Trophoblast cell (in vitro differentiated cells and primary cell): ENCODE data around the gene HLA-DPA1.

Experiments used
- DNase-seq, 2 donors: peaks; one replicate each; pipeline ENCODE4 v3.0.0-alpha.2; 2016
- H2AFZ ChIP-seq: 2 replicates; pipeline ENCODE4 v1.6.1; 2013; ENCODE audit warnings: low read length, moderate library complexity, mild to moderate bottlenecking; ENCODE audit not compliant: insufficient read depth, poor library complexity
- H2AK5ac ChIP-seq: 2 replicates; pipeline ENCODE4 v1.6.1; 2013; ENCODE audit warnings: mild to moderate bottlenecking, low read length
- H2BK120ac ChIP-seq: 2 replicates; pipeline ENCODE4 v1.6.1; 2013; ENCODE audit warnings: low read length, mild to moderate bottlenecking, moderate library complexity; ENCODE audit not compliant: insufficient read depth, poor library complexity
- H2BK12ac ChIP-seq: 2 replicates; pipeline ENCODE4 v1.6.1; 2013; ENCODE audit warnings: mild to moderate bottlenecking, low read length, moderate library complexity
- H2BK5ac ChIP-seq: 2 replicates; pipeline ENCODE4 v1.6.1; 2013; ENCODE audit warnings: low read length, low read depth, moderate library complexity, mild to moderate bottlenecking; ENCODE audit not compliant: poor library complexity
- H3K14ac ChIP-seq: 2 replicates; pipeline ENCODE4 v1.6.1; 2013; ENCODE audit warnings: mild to moderate bottlenecking, low read length
- H3K18ac ChIP-seq: 2 replicates; pipeline ENCODE4 v1.6.1; 2013; ENCODE audit warnings: mild to moderate bottlenecking, low read length
- H3K23ac ChIP-seq: 2 replicates; pipeline ENCODE4 v1.6.1; 2013; ENCODE audit warnings: low read length
- H3K27ac ChIP-seq: 2 replicates; pipeline ENCODE4 v1.5.1; 2013; ENCODE audit warnings: low read depth, mild to moderate bottlenecking, inconsistent platforms, low read length, moderate library complexity
- H3K27me3 ChIP-seq: 2 replicates; pipeline ENCODE4 v1.6.1; 2013; ENCODE audit warnings: inconsistent platforms, mild to moderate bottlenecking, low read length, moderate library complexity; ENCODE audit not compliant: insufficient read depth
- H3K36me3 ChIP-seq, 2 experiments: 1 replicate in 1 of 2; 2 replicates in 1 of 2; pipeline ENCODE4 v1.6.1; 2013; ENCODE audit warnings: low read length in 2 of 2, mild to moderate bottlenecking in 2 of 2, moderate library complexity in 1 of 2; ENCODE audit not compliant: insufficient read depth in 2 of 2, control insufficient read depth in 1 of 2
- H3K4ac ChIP-seq: 2 replicates; pipeline ENCODE4 v1.6.1; 2013; ENCODE audit warnings: low read depth, mild to moderate bottlenecking, low read length, moderate library complexity
- H3K4me1 ChIP-seq, 2 experiments: 1 replicate in 1 of 2; 2 replicates in 1 of 2; pipeline ENCODE4 v1.6.1; 2013; ENCODE audit warnings: low read length in 2 of 2, mild to moderate bottlenecking in 2 of 2, moderate library complexity in 1 of 2; ENCODE audit not compliant: insufficient read depth in 2 of 2, control insufficient read depth in 1 of 2
- H3K4me2 ChIP-seq: 2 replicates; pipeline ENCODE4 v1.6.1; 2013; ENCODE audit warnings: inconsistent platforms, mild to moderate bottlenecking, low read length, moderate library complexity
- H3K4me3 ChIP-seq: 2 replicates; pipeline ENCODE4 v1.5.1; 2013; ENCODE audit warnings: mild to moderate bottlenecking, low read depth, low read length, inconsistent platforms
- H3K79me1 ChIP-seq: one replicate; pipeline ENCODE4 v1.6.1; 2013; ENCODE audit warnings: low read length
- H3K79me2 ChIP-seq: 2 replicates; pipeline ENCODE4 v1.6.1; 2013; ENCODE audit warnings: low read length, mild to moderate bottlenecking; ENCODE audit not compliant: control insufficient read depth, insufficient read depth, poor library complexity
- H3K9ac ChIP-seq: 2 replicates; pipeline ENCODE4 v1.6.1; 2013; ENCODE audit warnings: mild to moderate bottlenecking, low read length
- H3K9me3 ChIP-seq: 2 replicates; pipeline ENCODE4 v1.6.1; 2013; ENCODE audit warnings: low read depth, mild to moderate bottlenecking, control low read depth, inconsistent platforms, low read length; ENCODE audit not compliant: insufficient read depth
- H4K12ac ChIP-seq: 2 replicates; pipeline ENCODE4 v1.6.1; 2013; ENCODE audit warnings: low read depth, mild to moderate bottlenecking, low read length, moderate library complexity
- H4K8ac ChIP-seq: 2 replicates; pipeline ENCODE4 v1.6.1; 2013; ENCODE audit warnings: low read depth, mild to moderate bottlenecking, low read length, moderate library complexity
- H4K91ac ChIP-seq: one replicate; pipeline ENCODE4 v1.6.1; 2013; ENCODE audit warnings: low read depth, mild to moderate bottlenecking, low read length, moderate library complexity
- WGBS: extraction: QIAGEN DNeasy Blood & Tissue Kit; methylation state at CpG from one replicate; pipeline ENCODE4 v1.1.7; 2013; ENCODE audit warnings: missing lambda C conversion rate; ENCODE audit not compliant: insufficient read length, insufficient coverage; ENCODE audit errors: extremely low coverage; 5-methylcytosine and 5-hydroxymethylcytosine counted together

Gene HLA-DPA1

DNA sequence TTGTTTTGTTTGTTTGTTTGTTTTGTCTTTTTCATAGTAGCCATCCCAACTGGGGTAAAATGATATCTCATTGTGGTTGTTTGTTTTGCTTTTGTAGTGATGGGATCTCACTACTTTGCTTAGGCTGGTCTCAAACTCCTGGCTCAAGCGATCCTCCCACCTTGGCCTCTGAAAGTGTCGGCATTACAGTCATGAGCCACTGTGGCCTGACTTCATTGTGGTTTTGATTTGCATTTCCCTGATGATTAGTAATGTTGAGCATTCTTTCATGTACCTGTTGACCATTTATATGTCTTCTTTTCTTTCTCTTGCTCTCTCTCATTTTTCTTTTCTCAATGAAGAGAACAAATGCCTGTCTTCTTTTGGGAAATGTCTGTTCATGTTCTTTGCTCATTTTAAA is 33.3 kb downstream of the HLA-DPA1 start:
- no peak overlapping the region for H3K4me2 ChIP-seq
- H2BK12ac ChIP-seq: no peak overlapping the region
- no peak overlapping the region for H3K4ac ChIP-seq
- no peaks in the 10 kb centered on the region for H3K27me3 ChIP-seq
- H2BK120ac ChIP-seq: no peak overlapping the region
- no peak overlapping the region for H4K12ac ChIP-seq
- H4K8ac ChIP-seq: no peak overlapping the region
- no peak overlapping the region for H2AK5ac ChIP-seq
- H3K23ac ChIP-seq: no peak overlapping the region
- DNase-seq: no peak
- H3K4me1 ChIP-seq: no peaks in the 10 kb centered on the region
- no CpG with 5 or more reads among the region's 2 CpGs for WGBS
- H3K14ac ChIP-seq: no peak overlapping the region
- no peaks in the 10 kb centered on the region for H3K79me2 ChIP-seq
- H3K79me1 ChIP-seq: no peaks in the 10 kb centered on the region
- no peak overlapping the region for H3K4me3 ChIP-seq
- no peak overlapping the region for H4K91ac ChIP-seq
- no peak overlapping the region for H2BK5ac ChIP-seq
- no peak overlapping the region for H3K18ac ChIP-seq
- no peak overlapping the region for H2AFZ ChIP-seq
- no peaks in the 10 kb centered on the region for H3K9me3 ChIP-seq
- no peak overlapping the region for H3K27ac ChIP-seq
- H3K9ac ChIP-seq: no peak overlapping the region
- H3K36me3 ChIP-seq: no peaks in the 10 kb centered on the region

GRCh38 chr6:33036535-33036934 is 36.9 kb downstream of the HLA-DPA1 start:
- Histone ChIP-seq H3K79me2 (no peaks in the 10 kb centered on the region), H3K9me3 (no peaks in the 10 kb centered on the region), H2AFZ (no peak overlapping the region), H3K4me1 (no peaks in the 10 kb centered on the region), H3K9ac (no peak overlapping the region), H4K91ac (no peak overlapping the region), H2BK5ac (no peak overlapping the region), H4K12ac (no peak overlapping the region), H2BK120ac (no peak overlapping the region), H3K23ac (no peak overlapping the region), H3K4me2 (no peak overlapping the region), H4K8ac (no peak overlapping the region), H2BK12ac (no peak overlapping the region), H3K27me3 (no peaks in the 10 kb centered on the region), H3K18ac (no peak overlapping the region), H3K14ac (no peak overlapping the region), H2AK5ac (no peak overlapping the region), H3K36me3 (no peaks in the 10 kb centered on the region), H3K4me3 (no peak overlapping the region), H3K4ac (no peak overlapping the region), H3K27ac (no peak overlapping the region), H3K79me1 (no peaks in the 10 kb centered on the region)
- no CpG with 5 or more reads among the region's 1 CpG for WGBS
- no peak for DNase-seq

DNA sequence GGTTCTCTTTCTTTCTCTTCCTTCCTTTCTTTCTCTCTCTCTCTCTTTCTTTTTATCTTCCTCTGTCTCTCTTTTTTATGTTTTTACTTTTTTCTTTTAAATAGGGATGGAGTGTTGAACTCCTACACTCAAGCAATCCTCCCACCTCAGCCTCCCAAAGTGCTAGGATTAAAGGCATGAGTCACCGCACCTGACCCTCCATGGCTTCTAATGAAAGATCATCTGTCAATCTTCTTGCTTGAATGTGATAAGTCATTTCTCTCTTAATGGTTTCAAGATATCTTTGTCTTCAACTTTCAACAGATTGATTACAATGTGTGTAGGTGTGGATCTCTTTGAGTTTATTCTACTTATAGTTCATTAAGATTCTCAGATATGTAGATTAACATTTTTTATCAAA is 38.9 kb downstream of the HLA-DPA1 start:
- H2BK120ac ChIP-seq: no peak overlapping the region
- no CpG with 5 or more reads among the region's 1 CpG for WGBS
- no peak overlapping the region for H3K4me2 ChIP-seq
- H3K4me3 ChIP-seq: no peak overlapping the region
- no peak overlapping the region for H3K27ac ChIP-seq
- no peak overlapping the region for H3K18ac ChIP-seq
- no peaks in the 10 kb centered on the region for H3K79me1 ChIP-seq
- H3K27me3 ChIP-seq: no peaks in the 10 kb centered on the region
- no peak overlapping the region for H3K23ac ChIP-seq
- DNase-seq: no peak
- no peaks in the 10 kb centered on the region for H3K79me2 ChIP-seq
- H3K9me3 ChIP-seq: no peaks in the 10 kb centered on the region
- H3K4ac ChIP-seq: no peak overlapping the region
- H2AFZ ChIP-seq: no peak overlapping the region
- no peak overlapping the region for H2AK5ac ChIP-seq
- H3K14ac ChIP-seq: no peak overlapping the region
- H2BK5ac ChIP-seq: no peak overlapping the region
- no peaks in the 10 kb centered on the region for H3K4me1 ChIP-seq
- H4K91ac ChIP-seq: no peak overlapping the region
- H3K9ac ChIP-seq: no peak overlapping the region
- no peak overlapping the region for H4K12ac ChIP-seq
- H3K36me3 ChIP-seq: no peaks in the 10 kb centered on the region
- H2BK12ac ChIP-seq: no peak overlapping the region
- H4K8ac ChIP-seq: no peak overlapping the region

DNA sequence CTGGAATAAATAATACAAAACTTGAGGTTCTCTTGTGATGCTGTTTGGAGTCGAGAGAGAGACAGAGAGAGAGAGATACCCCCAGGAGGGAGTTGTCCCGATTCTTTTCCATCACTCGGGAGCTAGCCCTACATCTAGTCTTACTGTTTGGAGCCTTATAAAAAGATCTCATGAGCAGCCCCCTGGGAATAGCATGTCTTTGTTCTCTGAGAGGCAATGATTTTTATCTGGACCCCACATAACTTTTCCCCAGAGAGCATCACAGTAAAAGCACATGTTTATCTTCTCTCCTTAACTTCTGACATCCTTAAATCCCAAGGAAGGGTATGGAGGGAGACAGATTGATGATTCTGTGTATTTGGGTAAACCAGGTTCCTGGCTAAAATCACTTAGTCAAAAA is 43.2 kb downstream of the HLA-DPA1 start:
- Histone ChIP-seq H2BK5ac (no peak overlapping the region), H3K4me3 (no peak overlapping the region), H3K27me3 (no peaks in the 10 kb centered on the region), H3K4me2 (no peak overlapping the region), H3K9me3 (no peaks in the 10 kb centered on the region), H3K4ac (no peak overlapping the region), H3K14ac (no peak overlapping the region), H3K79me1 (no peaks in the 10 kb centered on the region), H3K4me1 (no peaks in the 10 kb centered on the region), H3K9ac (no peak overlapping the region), H2AFZ (no peak overlapping the region), H4K8ac (no peak overlapping the region), H2BK120ac (no peak overlapping the region), H3K36me3 (no peaks in the 10 kb centered on the region), H2AK5ac (no peak overlapping the region), H2BK12ac (no peak overlapping the region), H4K91ac (no peak overlapping the region), H4K12ac (no peak overlapping the region), H3K23ac (no peak overlapping the region), H3K18ac (no peak overlapping the region), H3K27ac (no peak overlapping the region), H3K79me2 (no peaks in the 10 kb centered on the region)
- no CpG with 5 or more reads among the region's 3 CpGs for WGBS
- DNase-seq: no peak
